C4-2B (cell line): ENCODE data around the gene DLG1.

Experiments
- ZFX ChIP-seq: fragments of 450-650 bp; IDR thresholded peaks from 2 replicates; pipeline ENCODE4 v1.6.1; 2017
- TF ChIP-seq, protein P1 (sequence below): fragments of 450-650 bp; conservative IDR thresholded peaks from 2 replicates; pipeline ENCODE4 v1.5.1; 2017; ENCODE audit warnings: mild to moderate bottlenecking

DNA sequence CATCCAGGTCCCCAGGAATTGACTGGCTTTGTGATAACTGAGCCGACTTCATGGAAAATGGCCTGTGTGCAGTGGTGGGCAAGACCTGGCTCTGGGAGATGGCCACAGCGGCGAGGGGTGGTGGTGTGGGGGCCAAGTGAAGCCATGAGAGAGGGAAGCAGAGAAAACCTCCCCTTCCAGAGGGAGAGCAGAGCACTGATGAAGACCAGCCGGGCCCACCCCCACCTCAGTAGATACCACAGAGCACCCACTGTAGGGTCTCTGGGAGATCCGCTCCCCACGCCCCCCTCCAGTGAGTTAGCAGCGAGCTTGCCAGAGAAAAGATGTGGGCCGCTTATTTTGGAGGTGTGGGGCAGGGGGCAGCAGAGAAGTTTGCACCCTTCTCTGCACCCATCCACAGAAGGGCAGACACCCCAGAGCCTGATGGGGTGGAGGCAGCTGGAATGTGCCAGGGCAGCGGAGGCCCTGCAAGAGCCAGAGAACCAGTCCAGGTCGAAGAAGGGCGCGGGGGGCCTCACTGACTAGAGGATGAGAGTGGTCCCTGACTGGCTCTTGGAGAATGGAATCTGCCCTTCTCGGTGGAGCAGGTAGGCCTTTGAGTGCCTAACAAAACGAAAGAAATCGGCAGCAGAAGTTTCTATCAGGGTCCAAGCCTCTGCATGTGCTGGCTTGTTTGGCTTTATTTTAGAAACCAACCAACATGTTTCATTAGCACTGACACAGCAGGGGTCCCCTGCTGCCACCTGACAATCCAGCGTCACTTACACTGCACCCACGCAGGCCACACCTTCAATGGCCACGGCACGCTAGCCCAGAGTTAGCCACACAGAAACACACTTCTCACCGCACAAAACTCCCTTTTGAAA, 297.1 kb downstream of the DLG1 start:
- TF ChIP-seq, protein P1, sequence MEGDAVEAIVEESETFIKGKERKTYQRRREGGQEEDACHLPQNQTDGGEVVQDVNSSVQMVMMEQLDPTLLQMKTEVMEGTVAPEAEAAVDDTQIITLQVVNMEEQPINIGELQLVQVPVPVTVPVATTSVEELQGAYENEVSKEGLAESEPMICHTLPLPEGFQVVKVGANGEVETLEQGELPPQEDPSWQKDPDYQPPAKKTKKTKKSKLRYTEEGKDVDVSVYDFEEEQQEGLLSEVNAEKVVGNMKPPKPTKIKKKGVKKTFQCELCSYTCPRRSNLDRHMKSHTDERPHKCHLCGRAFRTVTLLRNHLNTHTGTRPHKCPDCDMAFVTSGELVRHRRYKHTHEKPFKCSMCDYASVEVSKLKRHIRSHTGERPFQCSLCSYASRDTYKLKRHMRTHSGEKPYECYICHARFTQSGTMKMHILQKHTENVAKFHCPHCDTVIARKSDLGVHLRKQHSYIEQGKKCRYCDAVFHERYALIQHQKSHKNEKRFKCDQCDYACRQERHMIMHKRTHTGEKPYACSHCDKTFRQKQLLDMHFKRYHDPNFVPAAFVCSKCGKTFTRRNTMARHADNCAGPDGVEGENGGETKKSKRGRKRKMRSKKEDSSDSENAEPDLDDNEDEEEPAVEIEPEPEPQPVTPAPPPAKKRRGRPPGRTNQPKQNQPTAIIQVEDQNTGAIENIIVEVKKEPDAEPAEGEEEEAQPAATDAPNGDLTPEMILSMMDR = no peak
- no peak for TF ChIP-seq ZFX
